Renal cortex interstitium (tissue), 11 donors: Measurements from ENCODE around the gene PM20D2. TPM values are rescaled to one million over a fixed set of nuclear protein-coding genes. Genes with fewer than 3 reads are reported as not detected.

Experiments
- DNase-seq, 11 donors: peaks; one replicate each; pipeline ENCODE4 v3.0.0-alpha.2; 2013; ENCODE audit warnings: low read depth in 9 of 11, low spot score in 4 of 11; ENCODE audit errors: extremely low read depth in 1 of 11
- polyA plus RNA-seq, 3 donors: library from polyadenylated mRNA; unstranded; fragments of 120-200 nt; gene quantifications; one replicate each; pipeline ENCODE4 v1.2.1, GENCODE V29; 2013; ENCODE audit not compliant: insufficient read length in 3 of 3

The PM20D2 gene
- polyA plus RNA-seq, 3 donors, result 30.9 to 36.3 (median 33.2) TPM

- DNase-seq, result no peak
Measured at GRCh38 chr6:89184344-89184743, 38.5 kb downstream of the PM20D2 start.

DNA sequence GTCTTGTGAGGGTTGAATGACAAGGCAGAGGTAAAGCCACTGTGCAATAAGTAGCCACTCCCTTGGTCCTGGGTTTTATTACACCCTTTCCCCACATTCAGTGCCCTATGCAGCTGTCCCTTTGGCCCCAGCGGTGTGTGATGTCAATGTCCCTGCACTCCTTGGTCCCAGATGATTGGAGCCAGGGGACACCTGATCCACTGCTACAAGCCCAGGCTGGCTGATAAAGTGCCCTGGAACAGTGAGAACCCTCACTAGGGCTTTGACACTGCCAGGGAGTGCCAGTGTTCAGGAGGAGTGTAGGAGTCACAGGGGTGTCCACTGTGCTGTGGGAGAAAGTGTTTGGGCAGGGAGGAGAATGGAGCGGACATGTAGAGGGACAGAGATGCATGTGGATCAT is 40.9 kb downstream of the PM20D2 start:
- DNase-seq, result no peak

- no peak for DNase-seq
Measured at GRCh38 chr6:89187504-89187903, 41.6 kb downstream of the PM20D2 start.

- DNase-seq, result no peak
Measured at GRCh38 chr6:89190741-89191140, 44.9 kb downstream of the PM20D2 start.

- DNase-seq, result no peak
Measured at GRCh38 chr6:89194559-89194958, 48.7 kb downstream of the PM20D2 start.

DNA sequence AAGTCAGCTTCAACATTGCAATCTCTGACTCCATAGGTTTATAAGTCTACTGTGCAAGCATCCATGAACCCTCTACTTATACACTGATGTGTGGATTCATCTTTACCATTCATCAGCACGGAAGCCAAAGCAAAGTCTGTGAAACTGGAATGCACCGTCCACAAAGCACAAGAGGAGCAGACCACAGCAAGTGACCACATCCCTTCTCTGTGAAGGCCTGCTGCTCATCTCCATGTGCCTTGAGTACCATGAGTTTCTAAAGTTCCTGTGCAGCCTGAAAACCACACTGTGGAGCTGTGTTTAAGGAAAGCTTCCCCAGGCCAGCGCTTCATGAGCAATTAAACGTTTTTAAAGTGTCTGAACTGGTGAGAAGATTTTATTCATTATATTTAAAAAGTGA is 51.3 kb downstream of the PM20D2 start:
- DNase-seq, result no peak

DNA sequence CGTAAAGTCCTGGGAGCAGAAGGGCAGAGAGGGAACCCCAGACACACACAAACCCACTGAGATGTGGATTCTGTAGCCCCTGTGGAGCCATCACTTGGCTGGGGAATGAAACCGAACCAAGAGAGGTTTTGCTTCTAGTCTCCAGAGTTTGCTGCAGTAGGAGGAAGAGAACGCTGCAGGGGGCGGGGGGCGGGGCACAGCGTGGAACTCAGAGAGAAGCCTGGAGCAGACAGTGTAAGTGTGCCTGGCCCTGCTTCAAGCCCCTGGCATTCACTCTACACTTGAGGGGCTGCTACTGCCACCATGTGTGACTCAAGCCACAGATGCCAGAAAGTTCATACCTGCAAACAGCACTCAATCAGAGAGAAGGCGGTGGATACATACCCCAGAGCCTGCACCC is 52.4 kb downstream of the PM20D2 start:
- no peak for DNase-seq

DNA sequence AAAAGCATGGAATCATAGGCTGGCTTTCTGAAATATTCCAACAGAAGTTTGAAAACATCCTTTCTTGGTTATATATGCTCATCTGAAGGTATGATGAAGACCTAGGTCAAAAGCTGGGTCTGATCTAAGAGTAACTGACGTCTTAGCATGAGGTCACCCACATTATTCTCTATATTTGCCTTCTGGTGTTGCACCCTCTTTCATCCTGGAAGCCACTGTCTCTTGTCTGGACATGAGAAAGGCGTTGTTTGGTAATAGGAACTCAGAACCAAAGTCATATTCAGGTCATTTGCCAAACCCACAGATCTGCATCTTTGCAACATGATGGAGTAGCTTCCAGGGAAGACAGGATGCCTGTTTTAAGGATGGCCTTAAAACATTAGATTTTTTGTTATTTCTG is 53.7 kb downstream of the PM20D2 start:
- DNase-seq, result no peak

DNA sequence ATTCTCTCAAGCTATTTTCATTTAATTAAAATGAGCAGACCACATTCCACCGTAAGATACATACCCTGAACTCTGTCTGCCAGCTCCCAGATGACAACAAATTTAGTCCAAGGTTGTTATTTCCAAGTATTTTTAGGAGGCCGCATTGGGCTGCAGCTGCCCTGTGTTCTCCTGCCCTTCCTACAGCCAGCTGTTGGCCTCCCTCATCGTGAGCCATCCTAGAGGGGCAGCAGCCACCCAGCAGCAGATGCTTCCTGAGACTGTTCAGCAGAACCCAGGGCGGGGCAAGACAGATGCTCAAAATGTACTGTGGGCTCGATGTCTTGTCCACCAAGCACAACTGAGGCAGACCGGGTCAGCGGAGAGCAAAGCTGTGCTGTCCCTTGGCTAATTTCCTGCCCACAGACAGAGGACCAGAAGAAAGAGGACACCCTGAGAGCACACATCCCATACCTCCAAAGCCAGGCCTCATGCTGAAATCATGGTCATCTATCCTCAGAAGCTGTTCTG is 54.9 kb downstream of the PM20D2 start:
- no peak for DNase-seq

DNA sequence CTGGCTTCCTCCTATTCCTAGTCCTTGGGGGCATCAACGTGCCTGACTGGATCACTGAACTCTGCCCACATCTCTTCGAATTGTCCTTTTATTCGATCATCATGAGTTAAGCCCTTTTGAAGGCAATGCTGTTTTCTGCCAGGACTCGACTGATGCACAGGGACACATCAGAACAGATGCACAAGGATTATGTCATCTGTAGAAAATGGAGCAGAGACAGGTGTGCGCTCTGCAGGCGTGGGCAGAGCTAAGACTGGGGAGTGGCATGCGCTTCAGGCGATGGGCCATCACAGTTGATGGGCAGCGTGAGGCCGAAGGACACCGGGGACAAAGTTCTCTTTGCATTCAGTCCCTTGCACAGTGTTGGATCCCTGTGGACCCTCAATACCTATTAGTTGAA is 58.2 kb downstream of the PM20D2 start:
- no peak for DNase-seq

- DNase-seq, result no peak
Measured at GRCh38 chr6:89205819-89206218, 60.0 kb downstream of the PM20D2 start.

DNA sequence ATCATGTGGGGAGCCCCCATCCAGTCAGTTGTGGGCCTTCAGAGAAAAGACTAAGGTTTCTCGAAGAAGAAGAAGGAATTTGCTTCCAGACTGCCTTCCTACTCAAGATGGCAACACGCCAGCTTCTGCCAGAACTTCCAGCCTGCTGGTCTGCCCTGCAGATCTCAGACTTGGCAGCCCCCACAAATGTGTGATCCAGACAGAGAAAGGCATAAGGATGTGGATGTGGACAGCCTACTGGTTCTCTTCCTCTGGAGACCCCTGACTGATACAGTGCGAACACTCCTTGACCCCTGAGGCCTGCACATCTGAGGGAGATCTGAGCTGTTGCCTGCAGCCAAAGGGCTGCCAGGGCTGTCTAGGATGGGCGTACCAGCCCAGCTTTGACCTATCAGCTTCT is 62.7 kb downstream of the PM20D2 start:
- DNase-seq, result no peak

DNA sequence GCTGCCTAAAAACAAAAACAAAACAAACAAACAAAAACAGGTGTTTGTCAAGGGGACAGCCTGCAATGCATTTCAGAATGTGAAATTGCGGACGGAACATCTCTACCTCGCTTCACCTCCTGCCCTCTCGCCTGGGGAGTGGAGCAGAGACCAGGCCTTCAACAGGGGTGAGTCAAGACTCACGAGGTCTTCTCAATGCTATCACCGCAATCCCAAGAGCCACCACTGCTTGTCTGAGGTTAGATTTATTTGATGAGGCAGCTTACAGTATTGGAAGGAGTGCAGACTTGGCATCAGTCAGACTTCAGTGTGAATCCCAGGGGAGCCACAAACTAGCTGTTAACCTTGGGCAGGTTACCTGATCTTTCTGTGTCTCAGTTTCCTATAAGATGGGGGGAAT is 63.6 kb downstream of the PM20D2 start:
- DNase-seq, result no peak

DNA sequence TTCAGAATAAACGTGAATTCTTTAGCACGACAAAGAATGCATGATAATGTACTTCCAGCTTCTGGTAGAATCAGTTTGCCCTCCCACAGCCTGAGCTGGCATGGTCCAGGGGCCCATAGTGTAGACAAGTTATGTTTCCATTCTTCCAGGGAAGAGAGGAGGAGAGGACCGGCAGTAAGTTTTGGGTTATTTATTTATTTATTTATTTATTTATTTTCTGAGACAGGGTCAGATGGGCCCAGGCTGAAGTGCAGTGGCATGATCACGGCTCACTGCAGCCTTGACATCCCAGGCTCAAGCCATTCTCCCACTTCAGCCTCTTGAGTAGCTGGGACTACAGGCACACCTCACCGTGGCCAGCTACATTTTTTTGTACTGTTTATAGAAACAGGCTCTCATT is 66.6 kb downstream of the PM20D2 start:
- DNase-seq, result no peak

DNA sequence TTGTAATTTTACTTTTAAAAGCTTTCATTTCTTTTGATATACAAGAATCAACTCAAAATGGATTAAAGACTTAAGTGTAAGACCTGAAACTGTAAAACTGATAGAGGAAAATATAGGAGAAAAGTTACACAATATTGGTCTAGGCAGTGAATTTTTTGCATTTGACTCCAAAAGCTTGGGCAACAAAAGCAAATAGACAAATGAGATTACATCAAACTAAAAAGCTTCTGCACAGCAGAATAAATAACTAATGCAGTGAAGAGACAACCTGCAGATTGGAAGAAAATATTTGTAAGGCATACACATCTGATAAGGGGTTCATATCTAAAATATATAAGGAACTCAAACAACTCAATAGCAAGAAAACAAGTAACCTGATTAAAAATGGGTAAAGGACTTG is 68.3 kb downstream of the PM20D2 start:
- DNase-seq, result no peak

Other genes with a start within 250 kb of the PM20D2 start
- 10 to 100 TPM; 14.5 to 18.0 (median 14.9) TPM for gene RNGTT, start 182.4 kb upstream of the PM20D2 start, polyA plus RNA-seq
- 100 to 1,000 TPM; 109 to 139 (median 136) TPM for gene PNRC1, start 65.3 kb upstream of the PM20D2 start, polyA plus RNA-seq
- 10 to 100 TPM; 14.0 to 17.4 (median 16.3) TPM for gene SRSF12, start 28.0 kb upstream of the PM20D2 start, polyA plus RNA-seq
- gene GABRR1, start 71.3 kb downstream of the PM20D2 start, polyA plus RNA-seq, result 1 to 10 TPM in 2 of 3 donors, under 1 TPM in 1; 0.95 to 2.9 (median 2.1) TPM
- 1 to 10 TPM in 1 of 3 donors, under 1 TPM in 2; 0.82 to 3.5 (median 0.93) TPM for gene GABRR2, start 169.2 kb downstream of the PM20D2 start, polyA plus RNA-seq
- gene UBE2J1, start 206.7 kb downstream of the PM20D2 start, polyA plus RNA-seq, result 10 to 100 TPM; 53.3 to 62.1 (median 54.4) TPM